B cell (primary cell): ENCODE results near the gene DDI2.

ENCODE experiments used
- CTCF ChIP-seq: fragments of 200-600 bp; IDR thresholded peaks from one replicate; pipeline ENCODE4 v1.8.0; 2022; ENCODE audit warnings: antibody characterized with exemption, mild to moderate bottlenecking
- EZH2 ChIP-seq: IDR thresholded peaks from 2 replicates; pipeline ENCODE4 v1.6.1; 2012; ENCODE audit warnings: borderline replicate concordance, low read depth, mild to moderate bottlenecking, moderate library complexity, low read length; ENCODE audit not compliant: insufficient read depth, poor library complexity, severe bottlenecking

- TF ChIP-seq CTCF (no peak), EZH2 (no peak)
Measured at GRCh38 chr1:15708486-15709137, 91.4 kb downstream of the DDI2 start.
